ENCODE measurements around the gene PADI1.

DNA sequence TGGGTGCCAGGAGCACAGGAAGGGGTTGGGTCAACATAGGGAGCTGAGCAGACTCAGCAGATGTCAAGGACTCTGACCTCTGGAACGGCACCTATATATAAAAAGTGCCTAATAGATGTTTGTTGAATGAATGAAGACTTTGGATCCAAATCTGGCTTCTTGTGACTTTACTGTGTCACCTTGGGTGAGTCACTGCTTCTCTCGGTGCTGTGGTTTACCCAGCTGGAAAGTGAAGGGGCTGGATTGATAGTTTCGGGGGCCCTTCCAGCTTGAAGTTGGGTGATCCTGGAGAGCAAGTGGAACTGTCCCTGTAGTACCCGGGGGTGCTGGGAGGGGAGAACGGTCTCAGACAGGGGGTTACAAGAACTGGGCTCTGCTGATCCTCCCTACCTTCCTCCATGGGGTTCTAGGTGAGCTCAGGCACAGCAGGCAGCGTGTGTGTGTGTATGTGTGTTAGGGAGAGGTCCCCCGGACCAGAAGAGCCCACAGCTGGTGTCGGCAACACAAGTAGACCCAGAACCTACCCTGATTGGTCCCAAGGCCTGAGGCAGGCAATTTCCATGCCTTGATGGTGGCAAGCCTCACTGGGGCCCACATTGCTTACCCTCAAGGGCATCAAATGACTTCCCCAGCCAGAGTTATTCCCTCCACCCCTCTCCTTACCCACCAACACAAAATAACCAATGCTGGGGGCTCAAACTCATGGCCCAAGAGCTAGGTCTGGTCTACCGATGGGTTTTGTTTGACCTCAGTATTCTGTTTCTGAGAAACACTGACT, 5.5 kb upstream of the PADI1 start:
- TF ChIP-seq MAZ (IDR thresholded peaks at IDR 0.05; ENCODE audit: borderline replicate concordance, low read depth, low read length) (no peak), RARB (CRISPR knock-in tag; IDR thresholded peaks at IDR 0.05) (no peak), ZFP36 (IDR thresholded peaks at IDR 0.05; ENCODE audit: borderline replicate concordance, partially characterized antibody) (no peak), ZSCAN20 (CRISPR knock-in tag; IDR thresholded peaks at IDR 0.05) (no peak), RAD21 (conservative IDR thresholded peaks at IDR 0.05 in 1 of 2, IDR thresholded peaks at IDR 0.05 in 1 of 2) (no peak), POLR2A (IDR thresholded peaks at IDR 0.05; ENCODE audit: low read length) (no peak), RNF2 (IDR thresholded peaks at IDR 0.05; ENCODE audit: borderline replicate concordance, low read depth) (no peak), EP300 (IDR thresholded peaks at IDR 0.05) (no peak)
- TF ChIP-seq, protein P1, sequence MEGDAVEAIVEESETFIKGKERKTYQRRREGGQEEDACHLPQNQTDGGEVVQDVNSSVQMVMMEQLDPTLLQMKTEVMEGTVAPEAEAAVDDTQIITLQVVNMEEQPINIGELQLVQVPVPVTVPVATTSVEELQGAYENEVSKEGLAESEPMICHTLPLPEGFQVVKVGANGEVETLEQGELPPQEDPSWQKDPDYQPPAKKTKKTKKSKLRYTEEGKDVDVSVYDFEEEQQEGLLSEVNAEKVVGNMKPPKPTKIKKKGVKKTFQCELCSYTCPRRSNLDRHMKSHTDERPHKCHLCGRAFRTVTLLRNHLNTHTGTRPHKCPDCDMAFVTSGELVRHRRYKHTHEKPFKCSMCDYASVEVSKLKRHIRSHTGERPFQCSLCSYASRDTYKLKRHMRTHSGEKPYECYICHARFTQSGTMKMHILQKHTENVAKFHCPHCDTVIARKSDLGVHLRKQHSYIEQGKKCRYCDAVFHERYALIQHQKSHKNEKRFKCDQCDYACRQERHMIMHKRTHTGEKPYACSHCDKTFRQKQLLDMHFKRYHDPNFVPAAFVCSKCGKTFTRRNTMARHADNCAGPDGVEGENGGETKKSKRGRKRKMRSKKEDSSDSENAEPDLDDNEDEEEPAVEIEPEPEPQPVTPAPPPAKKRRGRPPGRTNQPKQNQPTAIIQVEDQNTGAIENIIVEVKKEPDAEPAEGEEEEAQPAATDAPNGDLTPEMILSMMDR (IDR thresholded peaks at IDR 0.05) = no peak
- TF ChIP-seq, protein P2, sequence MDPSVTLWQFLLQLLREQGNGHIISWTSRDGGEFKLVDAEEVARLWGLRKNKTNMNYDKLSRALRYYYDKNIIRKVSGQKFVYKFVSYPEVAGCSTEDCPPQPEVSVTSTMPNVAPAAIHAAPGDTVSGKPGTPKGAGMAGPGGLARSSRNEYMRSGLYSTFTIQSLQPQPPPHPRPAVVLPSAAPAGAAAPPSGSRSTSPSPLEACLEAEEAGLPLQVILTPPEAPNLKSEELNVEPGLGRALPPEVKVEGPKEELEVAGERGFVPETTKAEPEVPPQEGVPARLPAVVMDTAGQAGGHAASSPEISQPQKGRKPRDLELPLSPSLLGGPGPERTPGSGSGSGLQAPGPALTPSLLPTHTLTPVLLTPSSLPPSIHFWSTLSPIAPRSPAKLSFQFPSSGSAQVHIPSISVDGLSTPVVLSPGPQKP (IDR thresholded peaks at IDR 0.05; ENCODE audit: low read depth, low read length) = no peak
- TF ChIP-seq, protein P3, sequence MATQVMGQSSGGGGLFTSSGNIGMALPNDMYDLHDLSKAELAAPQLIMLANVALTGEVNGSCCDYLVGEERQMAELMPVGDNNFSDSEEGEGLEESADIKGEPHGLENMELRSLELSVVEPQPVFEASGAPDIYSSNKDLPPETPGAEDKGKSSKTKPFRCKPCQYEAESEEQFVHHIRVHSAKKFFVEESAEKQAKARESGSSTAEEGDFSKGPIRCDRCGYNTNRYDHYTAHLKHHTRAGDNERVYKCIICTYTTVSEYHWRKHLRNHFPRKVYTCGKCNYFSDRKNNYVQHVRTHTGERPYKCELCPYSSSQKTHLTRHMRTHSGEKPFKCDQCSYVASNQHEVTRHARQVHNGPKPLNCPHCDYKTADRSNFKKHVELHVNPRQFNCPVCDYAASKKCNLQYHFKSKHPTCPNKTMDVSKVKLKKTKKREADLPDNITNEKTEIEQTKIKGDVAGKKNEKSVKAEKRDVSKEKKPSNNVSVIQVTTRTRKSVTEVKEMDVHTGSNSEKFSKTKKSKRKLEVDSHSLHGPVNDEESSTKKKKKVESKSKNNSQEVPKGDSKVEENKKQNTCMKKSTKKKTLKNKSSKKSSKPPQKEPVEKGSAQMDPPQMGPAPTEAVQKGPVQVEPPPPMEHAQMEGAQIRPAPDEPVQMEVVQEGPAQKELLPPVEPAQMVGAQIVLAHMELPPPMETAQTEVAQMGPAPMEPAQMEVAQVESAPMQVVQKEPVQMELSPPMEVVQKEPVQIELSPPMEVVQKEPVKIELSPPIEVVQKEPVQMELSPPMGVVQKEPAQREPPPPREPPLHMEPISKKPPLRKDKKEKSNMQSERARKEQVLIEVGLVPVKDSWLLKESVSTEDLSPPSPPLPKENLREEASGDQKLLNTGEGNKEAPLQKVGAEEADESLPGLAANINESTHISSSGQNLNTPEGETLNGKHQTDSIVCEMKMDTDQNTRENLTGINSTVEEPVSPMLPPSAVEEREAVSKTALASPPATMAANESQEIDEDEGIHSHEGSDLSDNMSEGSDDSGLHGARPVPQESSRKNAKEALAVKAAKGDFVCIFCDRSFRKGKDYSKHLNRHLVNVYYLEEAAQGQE (IDR thresholded peaks at IDR 0.05) = no peak
- TF ChIP-seq, protein P4, sequence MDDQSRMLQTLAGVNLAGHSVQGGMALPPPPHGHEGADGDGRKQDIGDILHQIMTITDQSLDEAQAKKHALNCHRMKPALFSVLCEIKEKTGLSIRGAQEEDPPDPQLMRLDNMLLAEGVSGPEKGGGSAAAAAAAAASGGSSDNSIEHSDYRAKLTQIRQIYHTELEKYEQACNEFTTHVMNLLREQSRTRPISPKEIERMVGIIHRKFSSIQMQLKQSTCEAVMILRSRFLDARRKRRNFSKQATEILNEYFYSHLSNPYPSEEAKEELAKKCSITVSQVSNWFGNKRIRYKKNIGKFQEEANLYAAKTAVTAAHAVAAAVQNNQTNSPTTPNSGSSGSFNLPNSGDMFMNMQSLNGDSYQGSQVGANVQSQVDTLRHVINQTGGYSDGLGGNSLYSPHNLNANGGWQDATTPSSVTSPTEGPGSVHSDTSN (IDR thresholded peaks at IDR 0.05) = no peak
